ENCODE data around the gene SYTL4. TPM values are rescaled to one million over a fixed set of nuclear protein-coding genes. Genes with fewer than 3 reads are reported as not detected.
A peak's percentile ranks its signal among the peaks of the same experiment; 100 is the strongest.

SYTL4 gene
- total and polyA plus RNA-seq, 8 donors: 4.5 to 27.7 (median 12.3) TPM

DNA sequence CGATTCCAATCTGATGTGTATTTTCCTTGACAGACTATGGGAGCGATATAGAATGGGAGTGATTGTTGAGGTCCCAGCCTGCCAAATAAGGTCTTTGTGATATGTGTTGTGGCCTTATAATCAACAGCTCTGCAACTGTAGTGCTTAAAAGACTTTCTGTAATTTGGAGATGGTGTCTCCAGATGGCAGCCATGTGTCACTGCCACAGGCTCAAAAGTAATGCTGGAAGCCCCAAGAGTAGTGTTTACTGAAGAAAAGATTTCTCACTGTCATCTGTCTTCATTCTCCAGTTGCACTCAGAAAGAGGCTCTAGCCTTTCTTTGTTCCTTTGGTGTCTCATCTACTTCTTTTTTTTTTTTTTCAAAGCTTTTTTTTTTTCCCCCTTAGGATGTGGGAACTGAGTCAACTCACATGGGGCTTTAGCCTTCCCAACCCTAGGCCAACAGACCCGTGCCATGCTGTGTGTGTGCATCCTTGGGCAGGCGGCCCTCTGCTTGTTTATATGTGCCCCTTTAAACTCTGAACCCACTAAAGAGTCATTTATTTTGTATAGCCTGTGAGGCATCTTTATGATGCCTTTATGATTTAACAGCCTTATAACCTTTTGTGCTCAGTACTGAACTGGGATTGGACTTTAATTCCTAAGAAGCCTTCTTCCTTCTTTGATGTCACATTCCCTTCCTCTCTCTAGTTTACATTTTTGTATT is 72.3 kb downstream of the SYTL4 start:
- TF ChIP-seq POLR2A (IDR thresholded peaks at IDR 0.05): no peak
- no peak for TF ChIP-seq EP300 (IDR thresholded peaks at IDR 0.05)
- TF ChIP-seq, protein P1, sequence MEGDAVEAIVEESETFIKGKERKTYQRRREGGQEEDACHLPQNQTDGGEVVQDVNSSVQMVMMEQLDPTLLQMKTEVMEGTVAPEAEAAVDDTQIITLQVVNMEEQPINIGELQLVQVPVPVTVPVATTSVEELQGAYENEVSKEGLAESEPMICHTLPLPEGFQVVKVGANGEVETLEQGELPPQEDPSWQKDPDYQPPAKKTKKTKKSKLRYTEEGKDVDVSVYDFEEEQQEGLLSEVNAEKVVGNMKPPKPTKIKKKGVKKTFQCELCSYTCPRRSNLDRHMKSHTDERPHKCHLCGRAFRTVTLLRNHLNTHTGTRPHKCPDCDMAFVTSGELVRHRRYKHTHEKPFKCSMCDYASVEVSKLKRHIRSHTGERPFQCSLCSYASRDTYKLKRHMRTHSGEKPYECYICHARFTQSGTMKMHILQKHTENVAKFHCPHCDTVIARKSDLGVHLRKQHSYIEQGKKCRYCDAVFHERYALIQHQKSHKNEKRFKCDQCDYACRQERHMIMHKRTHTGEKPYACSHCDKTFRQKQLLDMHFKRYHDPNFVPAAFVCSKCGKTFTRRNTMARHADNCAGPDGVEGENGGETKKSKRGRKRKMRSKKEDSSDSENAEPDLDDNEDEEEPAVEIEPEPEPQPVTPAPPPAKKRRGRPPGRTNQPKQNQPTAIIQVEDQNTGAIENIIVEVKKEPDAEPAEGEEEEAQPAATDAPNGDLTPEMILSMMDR (IDR thresholded peaks at IDR 0.05): no peak
- TF ChIP-seq POLR2AphosphoS5 (IDR thresholded peaks at IDR 0.05): no peak
- Histone ChIP-seq H3K4me3 (no peak overlapping the region), H3K27ac (no peak overlapping the region), H3K27me3 (peaks cover 0 to 4% (median 0%) of the 10 kb centered on the region in 3 donors), H3K9me3 (no peaks in the 10 kb centered on the region), H3K4me1 (peaks cover 0 to 8% (median 4%) of the 10 kb centered on the region in 4 donors), H3K36me3 (no peaks in the 10 kb centered on the region)
- intact Hi-C loops (cut with DNase I; ENCODE audit: low total_unique reads): no loop called here
- WGBS, 5 donors: 47 to 75% (median 67%) methylated on average over 3 to 4 of the region's 4 CpGs
- DNase-seq: no peak

DNA sequence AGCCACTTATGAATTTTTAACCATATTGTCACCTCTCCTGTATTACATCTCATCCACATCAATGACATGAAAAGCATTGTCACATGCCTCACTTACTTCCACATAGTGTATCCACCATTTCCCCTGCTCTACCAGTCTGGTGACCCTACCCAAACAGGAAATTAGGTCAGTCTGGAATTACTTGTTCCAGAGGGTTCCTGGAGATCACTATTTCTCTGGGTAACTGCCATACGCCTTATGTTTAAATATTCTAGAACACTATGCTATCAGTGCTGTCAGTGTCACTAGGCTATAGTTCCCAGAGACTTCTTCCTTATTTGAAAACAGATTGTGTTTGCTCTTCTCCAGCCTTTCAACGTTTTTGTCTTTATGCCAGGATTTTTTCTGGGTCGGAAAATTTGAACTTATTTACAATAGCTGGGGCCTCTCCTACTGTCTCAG is 73.0 kb downstream of the SYTL4 start:
- H3K4me3 ChIP-seq: no peak overlapping the region
- DNase-seq: no peak
- H3K36me3 ChIP-seq: no peaks in the 10 kb centered on the region
- no peaks in the 10 kb centered on the region for H3K9me3 ChIP-seq
- intact Hi-C loops (cut with DNase I; ENCODE audit: low total_unique reads): no loop called here
- H3K27ac ChIP-seq: peak overlapping the region in 1 of 5 donors; percentile 5
- peaks cover 0 to 4% (median 0%) of the 10 kb centered on the region in 3 donors for H3K27me3 ChIP-seq
- TF ChIP-seq EP300 (IDR thresholded peaks at IDR 0.05) (no peak), POLR2AphosphoS5 (IDR thresholded peaks at IDR 0.05) (no peak), POLR2A (IDR thresholded peaks at IDR 0.05) (no peak)
- TF ChIP-seq, protein P1 (IDR thresholded peaks at IDR 0.05): no peak
- 9 to 43% (median 16%) methylated on average over 3 of the region's 3 CpGs for WGBS, 5 donors
- H3K4me1 ChIP-seq: peaks cover 0 to 8% (median 4%) of the 10 kb centered on the region in 4 donors

DNA sequence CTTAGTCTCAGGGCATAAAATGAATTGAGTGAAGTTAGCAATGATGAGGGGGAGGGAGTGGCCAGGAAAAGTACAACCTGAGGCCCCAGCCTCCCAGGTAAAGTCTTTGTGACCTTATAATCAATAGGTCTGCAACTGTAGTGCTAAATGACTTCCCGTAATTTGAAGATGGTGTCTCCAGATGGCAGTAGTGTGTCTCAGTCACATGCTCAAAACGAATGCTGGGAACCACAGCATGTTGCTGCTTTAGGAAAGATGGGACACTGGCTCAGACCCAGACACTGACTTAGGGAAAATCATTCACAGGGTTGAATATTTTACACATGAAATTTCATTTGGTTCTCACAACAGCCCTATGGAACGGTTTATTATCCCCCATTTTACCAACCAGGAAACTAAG is 77.7 kb downstream of the SYTL4 start:
- Histone ChIP-seq H3K9me3 (no peaks in the 10 kb centered on the region), H3K4me1 (peaks cover 0 to 5% (median 2%) of the 10 kb centered on the region in 4 donors), H3K27me3 (no peaks in the 10 kb centered on the region), H3K36me3 (no peaks in the 10 kb centered on the region), H3K4me3 (no peak overlapping the region), H3K27ac (no peak overlapping the region)
- 24 to 37% (median 27%) methylated on average over 3 of the region's 3 CpGs for WGBS, 5 donors
- DNase-seq: peak in 1 of 2 donors; percentile 55
- intact Hi-C loops (cut with DNase I; ENCODE audit: low total_unique reads): no loop called here
- TF ChIP-seq, protein P1 (IDR thresholded peaks at IDR 0.05): no peak
- TF ChIP-seq EP300 (IDR thresholded peaks at IDR 0.05) (no peak), POLR2AphosphoS5 (IDR thresholded peaks at IDR 0.05) (no peak), POLR2A (IDR thresholded peaks at IDR 0.05) (no peak)

DNA sequence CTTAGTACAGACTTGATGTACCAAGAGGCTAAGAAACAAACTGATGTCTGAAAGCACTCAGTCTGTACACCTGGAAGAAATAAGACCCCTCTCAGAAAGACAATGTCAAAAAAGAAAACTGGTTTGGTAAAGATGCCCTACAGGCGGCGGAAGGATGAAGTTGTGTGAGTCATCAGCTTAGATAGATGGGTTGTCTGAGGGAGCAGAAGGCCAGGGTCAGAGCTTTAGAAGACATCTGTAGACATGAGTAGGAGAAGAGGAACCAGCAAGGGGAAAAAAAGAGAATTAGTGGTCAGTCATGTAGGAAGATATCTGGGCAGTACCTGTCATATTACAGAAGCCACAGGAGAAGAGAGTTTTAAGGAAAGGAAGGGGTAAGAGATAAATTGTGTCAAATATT is 79.7 kb downstream of the SYTL4 start:
- no peaks in the 10 kb centered on the region for H3K36me3 ChIP-seq
- no peaks in the 10 kb centered on the region for H3K27me3 ChIP-seq
- WGBS, 5 donors: 80 to 100% (median 93%) methylated on average over 2 of the region's 2 CpGs
- intact Hi-C loops (cut with DNase I; ENCODE audit: low total_unique reads): no loop called here
- H3K9me3 ChIP-seq: no peaks in the 10 kb centered on the region
- H3K4me3 ChIP-seq: no peak overlapping the region
- no peaks in the 10 kb centered on the region for H3K4me1 ChIP-seq
- DNase-seq: no peak
- TF ChIP-seq, protein P1 (IDR thresholded peaks at IDR 0.05): no peak
- no peak for TF ChIP-seq POLR2AphosphoS5 (IDR thresholded peaks at IDR 0.05)
- no peak for TF ChIP-seq POLR2A (IDR thresholded peaks at IDR 0.05)
- TF ChIP-seq EP300 (IDR thresholded peaks at IDR 0.05): no peak
- no peak overlapping the region for H3K27ac ChIP-seq

Measured in stomach (tissue), 9 donors.